GM19395 (cell line): ENCODE results near the gene TEX2.
A peak's percentile ranks its signal among the peaks of the same experiment; 100 is the strongest.

Source experiments
- ATAC-seq: cut with Tn5 transposase; IDR thresholded peaks from one replicate; pipeline ENCODE4 v1.9.1; 2021; ENCODE audit warnings: mild to moderate bottlenecking, moderate library complexity; ENCODE audit not compliant: unreplicated experiment

TEX2 gene

GRCh38 chr17:64269687-64270649 lies 6.9 kb upstream of the TEX2 start:
- no peak for ATAC-seq

DNA sequence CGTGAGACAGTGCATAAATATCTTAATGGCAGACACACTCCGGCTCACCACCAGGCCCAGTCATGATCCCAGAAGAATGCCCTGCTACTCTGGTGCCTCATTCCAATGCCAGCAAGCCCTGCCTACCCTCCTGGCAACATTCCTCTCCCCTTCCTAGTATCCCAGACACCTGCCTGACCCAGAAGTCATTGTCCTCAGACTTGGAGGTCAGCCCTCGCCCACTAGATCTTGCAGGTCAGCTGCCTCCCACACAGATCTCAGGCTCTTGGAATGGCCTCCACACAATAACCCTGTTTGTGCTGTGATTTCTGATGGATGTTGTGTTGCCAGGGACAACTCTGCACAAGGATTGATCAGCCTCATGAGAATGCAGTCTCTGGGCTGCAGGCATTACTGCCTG lies 1.8 kb upstream of the TEX2 start:
- ATAC-seq: no peak

DNA sequence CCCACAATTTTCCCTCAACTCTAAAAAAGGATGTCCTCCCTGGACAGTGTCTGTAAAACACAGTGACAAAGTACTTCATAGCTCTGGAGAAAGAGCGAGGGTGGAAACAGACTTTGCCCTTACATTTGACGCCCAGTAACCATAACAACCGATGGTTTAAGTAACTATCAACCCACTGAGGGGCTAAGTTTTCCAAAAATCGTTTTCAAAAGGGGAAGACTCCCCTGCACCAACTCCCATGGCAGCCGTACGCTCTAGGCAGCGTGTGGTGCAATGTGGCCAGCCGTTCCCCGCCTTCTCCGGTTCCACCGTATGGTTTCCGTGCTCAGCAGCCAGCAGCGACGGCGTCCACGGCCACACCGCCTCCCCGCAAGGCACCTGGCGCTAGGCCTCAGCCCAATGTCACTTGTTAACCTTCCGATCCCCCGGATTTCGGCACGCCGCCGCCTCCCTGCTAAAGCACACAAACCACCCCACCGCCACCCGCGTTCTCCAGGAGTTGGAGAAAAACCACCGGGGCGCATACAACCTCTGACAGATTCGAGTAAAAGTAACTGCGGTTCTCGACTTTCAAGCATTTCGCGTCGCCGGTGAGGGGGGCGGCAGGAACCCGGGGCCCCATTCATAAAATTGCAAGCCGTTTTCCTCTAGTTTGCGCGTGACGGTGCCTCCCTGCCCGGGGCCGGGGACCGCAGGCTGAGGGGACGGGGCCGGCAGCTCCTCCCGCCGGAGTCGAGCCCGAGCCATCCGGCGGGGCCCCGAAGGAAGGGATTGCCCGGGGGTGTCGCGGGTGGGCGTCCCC lies 661 bp downstream of the TEX2 start:
- ATAC-seq: peak; percentile 46

DNA sequence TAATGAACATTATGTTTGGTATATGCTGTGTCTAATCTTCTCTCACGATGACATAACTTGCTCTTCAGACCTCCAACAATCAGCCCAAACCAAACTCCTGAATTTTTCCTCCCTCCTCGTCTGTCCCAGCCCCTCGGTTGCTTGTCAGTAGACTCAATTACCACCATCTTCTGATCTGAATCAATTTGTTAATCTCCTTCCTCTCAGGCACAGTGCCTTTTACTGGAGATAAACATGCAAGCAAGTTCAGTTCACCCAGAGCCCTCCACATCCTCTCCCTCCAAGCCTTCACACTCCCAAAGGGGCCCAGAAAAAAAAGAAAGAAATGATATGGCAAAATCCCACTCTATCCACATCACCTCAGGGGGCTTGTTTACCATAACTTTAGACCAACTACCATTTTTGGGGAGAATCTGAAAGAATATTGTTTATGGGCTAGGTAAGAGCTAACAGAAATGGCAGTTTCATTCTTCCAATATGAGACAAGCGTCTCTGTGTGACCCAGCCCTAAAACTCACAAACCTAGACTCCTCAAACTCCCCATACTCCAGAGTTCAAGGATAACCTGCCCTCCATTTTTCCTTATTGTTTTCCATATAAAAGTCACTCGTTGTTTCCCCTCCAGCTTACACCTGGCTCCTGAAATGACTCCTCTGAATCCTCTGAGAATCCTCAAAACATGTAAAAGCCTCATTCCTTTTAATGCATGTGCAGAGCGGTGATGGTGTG lies 1.5 kb downstream of the TEX2 start:
- ATAC-seq: no peak

DNA sequence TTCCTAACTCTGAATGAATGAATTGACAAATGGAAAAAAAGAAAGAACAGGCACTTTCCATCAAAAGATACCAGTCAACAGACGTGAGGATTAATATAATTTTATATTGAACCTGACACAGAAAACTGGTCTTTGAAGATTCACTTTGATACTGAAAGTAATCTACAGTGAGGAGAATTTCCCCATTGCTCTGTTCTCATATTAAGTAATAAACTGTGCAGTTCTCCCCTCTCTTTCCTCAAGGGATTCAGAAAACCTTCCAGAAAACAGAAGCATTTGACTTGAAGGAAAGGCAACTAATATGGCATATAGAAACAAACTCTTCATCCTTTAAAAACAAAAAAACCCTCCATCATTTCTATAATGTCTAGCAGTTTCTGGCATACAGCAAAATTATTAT lies 2.2 kb downstream of the TEX2 start:
- no peak for ATAC-seq

GRCh38 chr17:64259922-64260321 lies 3.1 kb downstream of the TEX2 start:
- ATAC-seq: no peak

GRCh38 chr17:64259426-64259825 lies 3.6 kb downstream of the TEX2 start:
- no peak for ATAC-seq

GRCh38 chr17:64256913-64257807 lies 5.9 kb downstream of the TEX2 start:
- no peak for ATAC-seq

DNA sequence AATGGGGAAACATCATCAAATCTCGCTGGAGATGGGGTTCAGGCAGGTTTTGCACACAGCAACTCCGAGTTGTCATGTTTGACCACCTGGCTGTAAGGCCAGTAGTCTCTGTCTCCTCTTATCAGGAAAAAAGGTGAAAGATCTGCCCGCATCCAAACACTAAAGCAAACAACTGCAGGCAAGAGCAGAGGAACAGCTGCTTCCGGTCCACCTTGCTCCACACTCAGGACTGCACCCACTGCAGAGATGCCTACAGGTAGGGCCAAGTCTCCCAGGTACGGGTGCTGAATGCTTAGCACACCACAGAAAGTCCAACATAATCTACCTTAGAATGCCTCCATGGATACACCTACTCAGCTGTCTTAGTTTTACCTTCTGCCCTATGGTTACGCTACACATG lies 7.3 kb downstream of the TEX2 start:
- ATAC-seq: no peak

- ATAC-seq: no peak
Observed at GRCh38 chr17:64254755-64255154, 8.3 kb downstream of the TEX2 start.

DNA sequence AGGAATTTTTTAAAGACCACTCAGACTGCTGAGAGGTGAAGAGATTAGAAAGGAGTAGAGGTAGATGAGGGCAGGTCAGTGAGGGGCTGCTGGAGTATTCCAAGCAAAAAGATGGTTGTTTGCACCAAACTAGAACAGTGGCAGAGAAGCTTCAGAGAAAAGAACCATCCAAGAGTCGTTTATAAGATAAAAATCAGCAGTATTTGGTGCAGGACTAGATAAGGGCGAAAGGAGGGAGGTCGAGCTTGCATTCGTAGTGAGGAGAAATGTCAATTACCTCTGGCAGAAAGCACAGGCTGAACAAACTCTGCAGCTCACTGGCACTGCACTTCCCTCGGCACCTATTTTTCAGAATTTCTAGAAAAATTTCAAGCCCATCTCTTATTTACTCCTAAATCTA lies 9.6 kb downstream of the TEX2 start:
- no peak for ATAC-seq

DNA sequence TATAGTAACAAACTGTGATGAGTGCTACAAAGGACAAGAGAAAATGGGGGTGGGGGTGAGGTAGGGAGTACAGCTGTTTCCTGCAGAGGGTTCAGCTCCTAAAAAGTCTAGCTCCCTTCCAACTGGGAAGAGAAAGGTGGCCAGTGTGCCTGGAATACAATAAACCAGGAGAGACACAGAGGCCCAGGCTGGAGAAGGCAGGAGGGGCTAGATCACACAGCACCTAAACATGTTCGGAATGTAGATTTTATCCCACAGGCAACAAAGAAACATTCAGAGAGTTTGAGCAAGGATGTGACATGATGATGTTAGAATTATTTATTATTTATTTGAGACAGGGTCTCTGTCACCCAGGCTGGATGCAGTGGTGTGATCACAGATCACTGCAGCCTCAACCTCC lies 10.2 kb downstream of the TEX2 start:
- ATAC-seq: no peak

DNA sequence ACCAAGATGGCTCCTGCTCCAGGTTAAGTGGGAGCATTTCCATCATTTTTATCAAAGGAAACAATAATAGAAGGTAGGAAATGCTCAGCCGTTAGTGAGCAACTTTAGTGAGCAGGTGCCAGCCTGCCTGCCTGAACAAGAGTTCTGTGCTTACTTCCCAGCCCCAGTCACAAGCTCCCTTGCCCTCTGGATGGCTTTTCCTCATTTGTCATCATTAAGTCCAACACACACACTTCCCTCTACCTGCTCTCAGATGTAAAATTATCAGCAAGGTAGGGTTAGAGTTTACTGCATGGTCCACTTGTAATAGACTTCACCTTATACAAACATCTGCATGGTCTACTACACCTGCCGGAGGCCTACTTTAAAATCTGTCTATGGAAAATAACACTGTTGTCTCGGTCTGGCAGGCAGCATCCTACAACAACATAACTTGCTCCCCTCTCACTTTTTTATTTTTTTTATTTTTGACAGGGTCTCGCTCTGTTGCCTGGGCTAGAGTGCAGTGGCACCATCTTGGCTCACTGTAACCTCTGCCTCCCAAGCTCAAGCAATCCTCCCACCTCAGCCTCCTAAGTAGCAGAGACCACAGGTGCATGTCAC lies 12.7 kb downstream of the TEX2 start:
- ATAC-seq: no peak

GRCh38 chr17:64247836-64248235 lies 15.2 kb downstream of the TEX2 start:
- no peak for ATAC-seq

- ATAC-seq: no peak
Observed at GRCh38 chr17:64245218-64246145, 17.6 kb downstream of the TEX2 start.

GRCh38 chr17:64244165-64244564 lies 18.9 kb downstream of the TEX2 start:
- ATAC-seq: no peak

DNA sequence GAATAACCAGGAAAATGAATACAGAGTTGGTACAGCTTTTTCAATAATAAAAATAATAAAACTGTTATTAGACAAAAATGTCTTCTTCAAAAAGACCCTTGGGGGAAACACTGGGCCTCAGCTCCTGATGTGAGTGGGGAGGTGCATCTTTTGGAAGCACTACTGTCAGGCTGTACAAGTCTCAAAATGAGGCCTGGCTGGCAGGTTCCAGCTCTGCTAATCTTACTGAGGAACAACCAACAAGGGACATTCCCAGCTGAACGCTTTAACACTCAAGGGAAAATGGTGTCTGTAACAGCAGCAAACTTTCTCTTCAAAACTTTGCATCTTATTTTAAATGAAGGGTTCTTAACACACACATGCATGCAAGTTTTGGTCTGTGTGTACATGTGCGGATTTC lies 19.7 kb downstream of the TEX2 start:
- no peak for ATAC-seq

- no peak for ATAC-seq
Observed at GRCh38 chr17:64242633-64243032, 20.4 kb downstream of the TEX2 start.
